ENCODE results near the gene MECP2.

- no peak for TF ChIP-seq CTCF (IDR thresholded peaks at IDR 0.05)
- no peak for TF ChIP-seq POLR2A (IDR thresholded peaks at IDR 0.05)
Observed at GRCh38 chrX:154029439-154029838, 68.1 kb downstream of the MECP2 start.

All from lower leg skin (tissue), 3 donors.